ENCODE data around the gene FMO1.

Gene FMO1

DNA sequence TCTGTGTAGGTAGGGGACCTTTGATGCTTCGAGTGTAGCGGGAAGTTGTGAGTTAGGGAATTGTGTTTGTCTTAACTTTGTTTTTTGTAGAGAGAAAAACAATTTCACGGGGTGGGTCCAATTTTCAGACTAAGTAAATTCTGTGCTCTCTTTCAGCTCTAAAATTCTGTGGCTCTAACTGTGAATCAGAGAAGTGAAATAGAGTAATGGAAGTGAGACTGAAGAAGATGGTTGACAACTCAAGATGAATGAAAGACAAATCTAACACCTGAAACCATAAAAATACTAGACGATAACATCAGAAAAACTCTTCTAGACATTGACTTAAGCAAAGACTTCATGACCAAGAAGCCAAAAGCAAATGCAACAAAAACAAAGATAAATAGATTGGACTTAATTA is 4.4 kb upstream of the FMO1 start:
- Histone ChIP-seq H3K4me1 (ENCODE audit: low read length) (peaks cover 44% of the 10 kb centered on the region), H4K20me1 (ENCODE audit: insufficient read depth, low read length) (no peaks in the 10 kb centered on the region), H3K79me2 (ENCODE audit: low read length) (peaks cover 81% of the 10 kb centered on the region), H3K4me3 (ENCODE audit: low read length) (peak overlapping the region; percentile 51), H3K9ac (ENCODE audit: low read length) (peak overlapping the region; percentile 55), H3K9me3 (ENCODE audit: insufficient read depth, low read length) (no peaks in the 10 kb centered on the region), H3K27ac (ENCODE audit: low read length) (peak overlapping the region; percentile 76), H2AFZ (ENCODE audit: low read depth, low read length) (peak overlapping the region; percentile 19; the same call in 1 of the 2 replicates), H3K27me3 (ENCODE audit: low read depth, low read length) (no peaks in the 10 kb centered on the region), H3K36me3 (replicated peaks; ENCODE audit: low read depth, low read length) (peaks cover 27% of the 10 kb centered on the region), H3K4me2 (ENCODE audit: low read length) (peak overlapping the region; percentile 68)
- no peak for TF ChIP-seq CTCF (IDR thresholded peaks at IDR 0.05; ENCODE audit: low read depth, low read length)
- no peak for TF ChIP-seq EZH2phosphoT487 (IDR thresholded peaks at IDR 0.05; ENCODE audit: low read depth)

- H2AFZ ChIP-seq (ENCODE audit: low read depth, low read length), result no peak overlapping the region
- H3K4me1 ChIP-seq (ENCODE audit: low read length), result peaks cover 59% of the 10 kb centered on the region
- H3K79me2 ChIP-seq (ENCODE audit: low read length), result peaks cover 78% of the 10 kb centered on the region
- peaks cover 33% of the 10 kb centered on the region for H3K36me3 ChIP-seq (replicated peaks; ENCODE audit: low read depth, low read length)
- no peaks in the 10 kb centered on the region for H4K20me1 ChIP-seq (ENCODE audit: insufficient read depth, low read length)
- H3K9ac ChIP-seq (ENCODE audit: low read length), result no peak overlapping the region
- no peaks in the 10 kb centered on the region for H3K9me3 ChIP-seq (ENCODE audit: insufficient read depth, low read length)
- H3K27me3 ChIP-seq (ENCODE audit: low read depth, low read length), result no peaks in the 10 kb centered on the region
- H3K27ac ChIP-seq (ENCODE audit: low read length), result peak overlapping the region; percentile 7
- no peak overlapping the region for H3K4me3 ChIP-seq (ENCODE audit: low read length)
- TF ChIP-seq CTCF (IDR thresholded peaks at IDR 0.05; ENCODE audit: low read depth, low read length), result peak; percentile 92
- TF ChIP-seq EZH2phosphoT487 (IDR thresholded peaks at IDR 0.05; ENCODE audit: low read depth), result no peak
- H3K4me2 ChIP-seq (ENCODE audit: low read length), result peak overlapping the region; percentile 31; the same call in 1 of the 2 replicates
These were observed 2.7 kb upstream of the FMO1 start for GRCh38 chr1:171245458-171246064.

GRCh38 chr1:171247501-171247900 is 793 bp upstream of the FMO1 start:
- Histone ChIP-seq H3K27ac (ENCODE audit: low read length) (no peak overlapping the region), H3K36me3 (replicated peaks; ENCODE audit: low read depth, low read length) (peaks cover 27% of the 10 kb centered on the region), H3K79me2 (ENCODE audit: low read length) (peaks cover 69% of the 10 kb centered on the region), H2AFZ (ENCODE audit: low read depth, low read length) (no peak overlapping the region), H4K20me1 (ENCODE audit: insufficient read depth, low read length) (no peaks in the 10 kb centered on the region), H3K4me2 (ENCODE audit: low read length) (no peak overlapping the region), H3K9me3 (ENCODE audit: insufficient read depth, low read length) (no peaks in the 10 kb centered on the region), H3K27me3 (ENCODE audit: low read depth, low read length) (no peaks in the 10 kb centered on the region), H3K4me1 (ENCODE audit: low read length) (peaks cover 66% of the 10 kb centered on the region), H3K4me3 (ENCODE audit: low read length) (no peak overlapping the region), H3K9ac (ENCODE audit: low read length) (no peak overlapping the region)
- no peak for TF ChIP-seq EZH2phosphoT487 (IDR thresholded peaks at IDR 0.05; ENCODE audit: low read depth)
- no peak for TF ChIP-seq CTCF (IDR thresholded peaks at IDR 0.05; ENCODE audit: low read depth, low read length)

- Histone ChIP-seq H3K79me2 (ENCODE audit: low read length) (peaks cover 55% of the 10 kb centered on the region), H3K27me3 (ENCODE audit: low read depth, low read length) (no peaks in the 10 kb centered on the region), H3K4me3 (ENCODE audit: low read length) (no peak overlapping the region), H3K27ac (ENCODE audit: low read length) (no peak overlapping the region), H3K4me1 (ENCODE audit: low read length) (peaks cover 69% of the 10 kb centered on the region), H3K9me3 (ENCODE audit: insufficient read depth, low read length) (no peaks in the 10 kb centered on the region), H3K4me2 (ENCODE audit: low read length) (peak overlapping the region; percentile 92), H2AFZ (ENCODE audit: low read depth, low read length) (no peak overlapping the region), H4K20me1 (ENCODE audit: insufficient read depth, low read length) (no peaks in the 10 kb centered on the region), H3K36me3 (replicated peaks; ENCODE audit: low read depth, low read length) (peaks cover 21% of the 10 kb centered on the region), H3K9ac (ENCODE audit: low read length) (peak overlapping the region; percentile 91; the same call in 1 of the 2 replicates)
- TF ChIP-seq EZH2phosphoT487 (IDR thresholded peaks at IDR 0.05; ENCODE audit: low read depth), result no peak
- no peak for TF ChIP-seq CTCF (IDR thresholded peaks at IDR 0.05; ENCODE audit: low read depth, low read length)
These were observed 547 bp downstream of the FMO1 start for GRCh38 chr1:171248841-171249240.
